Mesenchymal stem cell (in vitro differentiated cells and primary cell): ENCODE results near the gene ARID4B.
A peak's percentile ranks its signal among the peaks of the same experiment; 100 is the strongest.
"Not testable (repeated sequence)": the region's sequence is repeated elsewhere in the genome, so short reads cannot be mapped to it uniquely, and the experiment has no call there.

Experiments used
- DNase-seq: peaks from one replicate; pipeline ENCODE4 v3.0.0-alpha.2; 2013
- H2AFZ ChIP-seq: one replicate; pipeline ENCODE4 v1.6.1; 2013; ENCODE audit warnings: low read depth, mild to moderate bottlenecking, control low read depth, inconsistent platforms, low read length, moderate library complexity
- H2AK5ac ChIP-seq: 2 replicates; pipeline ENCODE4 v1.6.1; 2013; ENCODE audit warnings: low read length, moderate library complexity, mild to moderate bottlenecking, inconsistent platforms; ENCODE audit not compliant: severe bottlenecking
- H2BK120ac ChIP-seq: one replicate; pipeline ENCODE4 v1.6.1; 2013; ENCODE audit warnings: low read depth, mild to moderate bottlenecking, inconsistent platforms, low read length, moderate library complexity
- H2BK12ac ChIP-seq, 2 experiments: one replicate each; pipeline ENCODE4 v1.6.1; 2013; ENCODE audit warnings: inconsistent platforms in 2 of 2, low read length in 2 of 2, mild to moderate bottlenecking in 2 of 2, moderate library complexity in 2 of 2, control low read depth in 1 of 2
- H2BK15ac ChIP-seq: one replicate; pipeline ENCODE4 v1.6.1; 2013; ENCODE audit warnings: mild to moderate bottlenecking, low read depth, inconsistent platforms; ENCODE audit not compliant: poor library complexity, severe bottlenecking
- H2BK5ac ChIP-seq: 2 replicates; pipeline ENCODE4 v1.6.1; 2013; ENCODE audit warnings: low read depth, mild to moderate bottlenecking, low read length, control low read depth, inconsistent platforms; ENCODE audit not compliant: poor library complexity, severe bottlenecking
- H3K14ac ChIP-seq, 2 experiments: one replicate each; pipeline ENCODE4 v1.6.1; 2013; ENCODE audit warnings: inconsistent platforms in 2 of 2, low read length in 2 of 2, control low read depth in 1 of 2, mild to moderate bottlenecking in 1 of 2, moderate library complexity in 1 of 2
- H3K18ac ChIP-seq, 2 experiments: one replicate each; pipeline ENCODE4 v1.6.1; 2013; ENCODE audit warnings: inconsistent platforms in 2 of 2, low read length in 2 of 2, control low read depth in 1 of 2, low read depth in 1 of 2, mild to moderate bottlenecking in 1 of 2
- H3K23ac ChIP-seq, 2 experiments: one replicate each; pipeline ENCODE4 v1.6.1; 2013; ENCODE audit warnings: inconsistent platforms in 2 of 2, low read length in 2 of 2, mild to moderate bottlenecking in 2 of 2, moderate library complexity in 2 of 2, control low read depth in 1 of 2
- H3K27ac ChIP-seq: 2 replicates; pipeline ENCODE4 v1.5.1; 2013; ENCODE audit warnings: mild to moderate bottlenecking, moderate library complexity, low read length, control low read depth, inconsistent platforms; ENCODE audit not compliant: poor library complexity, severe bottlenecking
- H3K27me3 ChIP-seq, 2 experiments: 2 replicates each; pipeline versions ENCODE4 v1.6.1 to v1.7.0; 2013; ENCODE audit warnings: low read length in 2 of 2, mild to moderate bottlenecking in 2 of 2, moderate library complexity in 2 of 2, control low read depth in 1 of 2, inconsistent platforms in 1 of 2; ENCODE audit not compliant: control insufficient read depth in 1 of 2, insufficient read depth in 1 of 2
- H3K36me3 ChIP-seq, 2 experiments: 2 replicates each; pipeline versions ENCODE4 v1.6.1 to v1.7.0; 2013; ENCODE audit warnings: low read length in 2 of 2, control low read depth in 1 of 2, inconsistent platforms in 1 of 2, low read depth in 1 of 2, mild to moderate bottlenecking in 1 of 2; ENCODE audit not compliant: insufficient read depth in 2 of 2, control insufficient read depth in 1 of 2
- H3K4ac ChIP-seq, 2 experiments: one replicate each; pipeline ENCODE4 v1.6.1; 2013; ENCODE audit warnings: inconsistent platforms in 2 of 2, low read length in 2 of 2, mild to moderate bottlenecking in 2 of 2, moderate library complexity in 2 of 2, control low read depth in 1 of 2, low read depth in 1 of 2
- H3K4me1 ChIP-seq: 2 replicates; pipeline ENCODE4 v1.6.1; 2013; ENCODE audit warnings: low read depth, low read length, control low read depth; ENCODE audit not compliant: control insufficient read depth, insufficient read depth
- H3K4me2 ChIP-seq: 2 replicates; pipeline ENCODE4 v1.6.1; 2013; ENCODE audit warnings: low read length, mild to moderate bottlenecking, inconsistent platforms; ENCODE audit not compliant: poor library complexity, severe bottlenecking
- H3K4me3 ChIP-seq, 2 experiments: 2 replicates each; pipeline versions ENCODE4 v1.5.1 to v1.7.0; 2013; ENCODE audit warnings: low read length in 2 of 2, mild to moderate bottlenecking in 2 of 2, control low read depth in 1 of 2, low read depth in 1 of 2; ENCODE audit not compliant: insufficient read depth in 1 of 2
- H3K79me1 ChIP-seq: replicated peaks from 2 replicates; pipeline ENCODE4 v1.6.1; 2013; ENCODE audit warnings: mild to moderate bottlenecking, control low read depth, low read length, inconsistent platforms; ENCODE audit not compliant: poor library complexity, severe bottlenecking
- H3K9ac ChIP-seq: 2 replicates; pipeline ENCODE4 v1.7.0; 2013; ENCODE audit warnings: mild to moderate bottlenecking, low read length, moderate library complexity
- H3K9me3 ChIP-seq: 2 replicates; pipeline ENCODE4 v1.7.0; 2013; ENCODE audit warnings: mild to moderate bottlenecking, low read length; ENCODE audit not compliant: control insufficient read depth
- H4K8ac ChIP-seq: one replicate; pipeline ENCODE4 v1.6.1; 2013; ENCODE audit warnings: inconsistent platforms, mild to moderate bottlenecking, low read length, moderate library complexity
- H4K91ac ChIP-seq: one replicate; pipeline ENCODE4 v1.6.1; 2013; ENCODE audit warnings: mild to moderate bottlenecking, low read length, inconsistent platforms
- WGBS: methylation state at CpG from one replicate; pipeline ENCODE4 v1.1.7; 2013; ENCODE audit warnings: mixed read lengths; 5-methylcytosine and 5-hydroxymethylcytosine counted together

The ARID4B gene

GRCh38 chr1:235286667-235287066, 41.3 kb downstream of the ARID4B start:
- no peak overlapping the region for H2AK5ac ChIP-seq
- H3K4me1 ChIP-seq = peaks cover 3% of the 10 kb centered on the region
- no peak overlapping the region for H2BK15ac ChIP-seq
- no peaks in the 10 kb centered on the region for H3K27me3 ChIP-seq
- no peak overlapping the region for H3K4me3 ChIP-seq
- H3K27ac ChIP-seq = no peak overlapping the region
- H3K23ac ChIP-seq = no peak overlapping the region
- H3K36me3 ChIP-seq = no peaks in the 10 kb centered on the region
- H3K4me2 ChIP-seq = no peak overlapping the region
- no peak overlapping the region for H3K9ac ChIP-seq
- no peak overlapping the region for H3K4ac ChIP-seq
- no peak overlapping the region for H2AFZ ChIP-seq
- H3K18ac ChIP-seq = no peak overlapping the region
- no peak overlapping the region for H4K8ac ChIP-seq
- no peak overlapping the region for H2BK120ac ChIP-seq
- no peak overlapping the region for H2BK5ac ChIP-seq
- WGBS = 100% methylated on average over 1 of the region's 1 CpG
- no peaks in the 10 kb centered on the region for H3K9me3 ChIP-seq
- no peaks in the 10 kb centered on the region for H3K79me1 ChIP-seq
- no peak for DNase-seq
- H4K91ac ChIP-seq = no peak overlapping the region
- H2BK12ac ChIP-seq = no peak overlapping the region
- H3K14ac ChIP-seq = no peak overlapping the region

DNA sequence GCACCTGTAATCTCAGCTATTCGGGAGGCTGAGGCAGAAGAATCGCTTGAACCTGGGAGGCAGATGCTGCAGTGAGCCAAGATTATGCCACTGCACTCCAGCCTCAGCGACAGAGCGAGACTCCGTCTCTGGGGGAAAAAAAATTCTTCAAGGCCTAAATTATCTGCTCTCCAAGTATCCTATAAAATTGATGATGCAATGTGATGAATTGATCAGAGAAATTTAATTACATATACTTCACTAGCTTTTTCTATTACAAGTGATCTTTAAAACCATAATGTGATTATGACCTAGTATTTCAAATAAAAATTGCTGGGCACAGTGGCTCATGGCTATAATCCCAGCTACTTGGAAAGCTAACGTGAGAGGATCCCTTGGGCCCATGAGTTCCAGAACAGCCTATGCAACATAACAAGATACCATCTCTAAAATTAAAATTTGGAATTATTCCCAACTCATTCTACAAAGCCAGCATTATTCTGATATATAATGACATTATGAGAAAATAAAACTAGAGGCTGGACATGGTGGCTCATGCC, 43.7 kb downstream of the ARID4B start:
- Histone ChIP-seq H2BK15ac (no peak overlapping the region), H3K23ac (no peak overlapping the region), H3K27ac (no peak overlapping the region), H3K36me3 (peaks cover 0 to 3% of the 10 kb centered on the region in 2 experiments), H4K91ac (no peak overlapping the region), H3K4ac (no peak overlapping the region), H2AFZ (no peak overlapping the region), H2BK12ac (no peak overlapping the region), H2BK5ac (no peak overlapping the region), H3K4me1 (peaks cover 9% of the 10 kb centered on the region), H3K4me3 (no peak overlapping the region), H3K9ac (no peak overlapping the region), H3K14ac (no peak overlapping the region), H2AK5ac (no peak overlapping the region), H3K9me3 (no peaks in the 10 kb centered on the region), H3K27me3 (no peaks in the 10 kb centered on the region), H3K18ac (no peak overlapping the region), H4K8ac (no peak overlapping the region), H3K4me2 (no peak overlapping the region), H3K79me1 (peaks cover 3% of the 10 kb centered on the region), H2BK120ac (no peak overlapping the region)
- 93% methylated on average over 4 of the region's 6 CpGs for whole genome bisulfite sequencing
- DNase-seq = no peak

DNA sequence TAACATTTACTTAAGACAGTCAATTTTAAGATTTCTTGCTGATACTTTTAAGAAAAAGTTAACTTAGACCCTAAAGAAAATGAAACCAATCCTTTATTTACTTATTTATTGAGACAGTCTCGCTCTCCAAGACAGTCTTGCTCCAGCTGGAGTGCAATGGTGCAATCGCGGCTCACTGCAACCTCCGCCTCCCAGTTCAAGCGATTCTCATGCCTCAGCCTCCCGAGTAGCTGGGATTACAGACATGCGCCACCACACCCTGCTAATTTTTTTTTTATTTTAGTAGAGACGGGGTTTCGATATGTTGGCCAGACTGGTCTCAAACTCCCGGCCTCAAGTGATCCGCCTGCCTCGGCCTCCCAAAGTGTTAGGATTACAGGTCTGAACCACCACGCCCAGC, 44.3 kb downstream of the ARID4B start:
- H3K79me1 ChIP-seq, H3K18ac ChIP-seq, H3K9ac ChIP-seq, H2BK5ac ChIP-seq, H3K27ac ChIP-seq, H2BK120ac ChIP-seq, H2AFZ ChIP-seq, H3K4ac ChIP-seq, H3K36me3 ChIP-seq, H3K9me3 ChIP-seq, DNase-seq, H2BK12ac ChIP-seq, H2AK5ac ChIP-seq, H2BK15ac ChIP-seq, H3K27me3 ChIP-seq, H3K4me2 ChIP-seq, H3K4me3 ChIP-seq, H3K14ac ChIP-seq, H4K8ac ChIP-seq, H3K23ac ChIP-seq, H4K91ac ChIP-seq: not testable (repeated sequence)
- peaks cover 12% of the 10 kb centered on the region for H3K4me1 ChIP-seq
- 97% methylated on average over 13 of the region's 13 CpGs for WGBS

- Histone ChIP-seq H3K18ac (peak overlapping the region in 1 of 2 experiments; percentile 49), H2BK120ac (no peak overlapping the region), H2BK5ac (no peak overlapping the region), H3K14ac (peak overlapping the region in 1 of 2 experiments; percentile 51), H3K4ac (no peak overlapping the region), H4K91ac (no peak overlapping the region), H4K8ac (no peak overlapping the region), H3K36me3 (peaks cover 0 to 3% of the 10 kb centered on the region in 2 experiments), H3K79me1 (peaks cover 5% of the 10 kb centered on the region), H3K9ac (no peak overlapping the region), H3K4me1 (peaks cover 12% of the 10 kb centered on the region), H2AK5ac (no peak overlapping the region), H3K4me3 (no peak overlapping the region), H3K27ac (no peak overlapping the region), H3K9me3 (no peaks in the 10 kb centered on the region), H3K27me3 (no peaks in the 10 kb centered on the region), H2AFZ (no peak overlapping the region), H2BK15ac (no peak overlapping the region), H2BK12ac (no peak overlapping the region), H3K4me2 (no peak overlapping the region), H3K23ac (peak overlapping the region in 1 of 2 experiments; percentile 97)
- 98% methylated on average over 14 of the region's 15 CpGs for WGBS
- no peak for DNase-seq
Measured at GRCh38 chr1:235280467-235280866, 47.5 kb downstream of the ARID4B start.
